ENCODE data around the gene ZGLP1. TPM values are rescaled to one million over a fixed set of nuclear protein-coding genes. Genes with fewer than 3 reads are reported as not detected.

Gene ZGLP1
- total and polyA plus RNA-seq, 2 of the 13 experiments (the other 11 are each of a cell fraction or from before 2014, with no cell fraction given), result 2.4 to 3.0 TPM

- FAIRE-seq, result no peak
- intact Hi-C loops (cut with micrococcal nuclease; ENCODE audit: unreplicated experiment), result no loop called here
- DNase-seq (ENCODE audit: low spot score), result no peak
- BruUV-seq (replicated peaks), result no TSS peak
- CTCF ChIA-PET (ENCODE audit: low intra/inter-chr PET ratio, low total read pairs), result no interaction called here
- POLR2A ChIA-PET, result interaction anchor here (0.9 to 7.3 kb wide), 10 partner anchors 10 to 184 kb away, joined by 3 to 149 read pairs (median 6); partner anchors contain the start of genes ICAM1, PPAN, RAVER1 and TYK2
- WGBS (ENCODE audit: low lambda C conversion rate), result 2% methylated on average over 13 of the region's 45 CpGs
- Histone ChIP-seq H3K4me3 (replicated peaks in 1 of 3; ENCODE audit: insufficient read depth in 1 of 3, low read depth in 2 of 3, low read length in 3 of 3) (peak within 1 kb of the TSS; percentile 52 to 79 (median 62)), H3K9me3 (ENCODE audit: low read length) (no peaks in the 10 kb centered on the region), H3K79me2 (ENCODE audit: insufficient read depth, low read length) (no peaks in the 10 kb centered on the region), H3K9ac (ENCODE audit: insufficient read depth, low read depth, low read length) (peak within 1 kb of the TSS; percentile 34), H3K27ac (ENCODE audit: extremely low read length, insufficient read depth, low read length) (no peak within 1 kb of the TSS), H4K20me1 (ENCODE audit: insufficient read depth, low read length) (0 out of 2 replicates have a peak, but pooled peaks cover 6% of the 10 kb centered on the region), H2AFZ (ENCODE audit: low read length) (no peak within 1 kb of the TSS), H3K36me3 (replicated peaks in 1 of 2; ENCODE audit: control insufficient read depth in 1 of 2, insufficient read depth in 2 of 2, low read length in 2 of 2) (peaks cover 3 to 6% of the 10 kb centered on the region in 2 experiments; a peak in 4 of 5 replicates), H3K27me3 (ENCODE audit: control insufficient read depth in 1 of 2, insufficient read depth in 2 of 2, low read length in 2 of 2) (peaks cover 0 to 20% of the 10 kb centered on the region in 2 experiments; a peak in 3 of 5 replicates), H3K4me1 (ENCODE audit: insufficient read depth, low read length) (peaks cover 75% of the 10 kb centered on the region), H3K4me2 (ENCODE audit: low read depth, low read length) (peak within 1 kb of the TSS; percentile 97)
- in situ Hi-C loops (cut with HindIII; ENCODE audit: extremely low pct_ligation_motif_present, low pct_unique_long_range_greater_than_20kb), result no loop called here
- TF ChIP-seq MIXL1 (CRISPR knock-in tag; IDR thresholded peaks at IDR 0.05) (no peak), ZMYM4 (CRISPR knock-in tag; IDR thresholded peaks at IDR 0.05) (no peak), HNRNPK (IDR thresholded peaks at IDR 0.05; ENCODE audit: low read depth, low read length, poor library complexity, severe bottlenecking) (peak; percentile 48), TIGD3 (CRISPR knock-in tag; IDR thresholded peaks at IDR 0.05; ENCODE audit: borderline replicate concordance) (no peak), NR0B2 (CRISPR knock-in tag; IDR thresholded peaks at IDR 0.05) (no peak), ZHX2 (IDR thresholded peaks at IDR 0.05; ENCODE audit: low read depth) (no peak), ZHX2 (CRISPR knock-in tag; IDR thresholded peaks at IDR 0.05; ENCODE audit: borderline replicate concordance) (no peak), TRAFD1 (CRISPR knock-in tag; IDR thresholded peaks at IDR 0.05; ENCODE audit: borderline replicate concordance) (no peak), ZNF543 (CRISPR knock-in tag; IDR thresholded peaks at IDR 0.05) (no peak), ZNF263 (CRISPR knock-in tag; IDR thresholded peaks at IDR 0.05) (0 out of 2 replicates have a peak, but pooled peaks have one; percentile 45), ATRX (CRISPR knock-in tag; IDR thresholded peaks at IDR 0.05; ENCODE audit: borderline replicate concordance) (no peak), ZNF546 (CRISPR knock-in tag; conservative IDR thresholded peaks at IDR 0.05) (no peak), KDM2A (CRISPR knock-in tag; IDR thresholded peaks at IDR 0.05; ENCODE audit: borderline replicate concordance, low read depth) (peak; percentile 49; the same call in 1 of the 2 replicates)
- ATAC-seq, result peak; percentile 3; the same call in 2 of the 3 replicates
These were observed 19.7 kb downstream of the ZGLP1 start, which contains the start of gene ICAM5 for GRCh38 chr19:10289836-10290356. Gene ICAM5, plus strand, starts transcription at chr19:10289952. Its CDS starts 92 bp downstream, at chr19:10290044.

Data from HepG2 (cell line).